MM.1S (cell line): ENCODE results near the gene RAB11FIP4.

Source experiments
- CTCF ChIP-seq: fragments of 300-600 bp; sonication (generic); IDR thresholded peaks from 2 replicates; pipeline ENCODE4 v1.5.1; 2016; ENCODE audit warnings: antibody characterized with exemption, low read length, mixed read lengths
- EZH2 ChIP-seq: fragments of 300-600 bp; sonication (generic); optimal IDR thresholded peaks from 2 replicates; pipeline ENCODE3; 2017; ENCODE audit warnings: low read depth, mild to moderate bottlenecking, antibody characterized with exemption, low read length, mixed read lengths
- EZH2phosphoT487 ChIP-seq: fragments of 300-600 bp; sonication (generic); IDR thresholded peaks from 2 replicates; pipeline ENCODE4 v1.6.1; 2018; ENCODE audit warnings: antibody characterized with exemption, low read length

GRCh38 chr17:31565652-31566051 lies 174.2 kb downstream of the RAB11FIP4 start:
- TF ChIP-seq CTCF (no peak), EZH2 (no peak), EZH2phosphoT487 (no peak)
